H1 (cell line): ENCODE data around the gene CKB. TPM values are rescaled to one million over a fixed set of nuclear protein-coding genes. Genes with fewer than 3 reads are reported as not detected.

ENCODE experiments used
- CTCF ChIA-PET: fragments of 300-600 bp; sonication (Branson Sonifier 250); formaldehyde crosslinking; loops from one replicate; lab custom pipeline; 2021; ENCODE audit not compliant: partially characterized antibody; lab: Charles Lee
- POLR2A ChIA-PET: fragments of 300-600 bp; sonication (Branson Sonifier 250); formaldehyde crosslinking; loops from one replicate; lab custom pipeline; 2021; ENCODE audit warnings: inconsistent platforms; ENCODE audit not compliant: partially characterized antibody; lab: Charles Lee
- DNase-seq, 2 experiments: peaks; one replicate each; pipeline versions ENCODE4 v3.0.0 to v3.0.0-alpha.2; 2010 to 2022; ENCODE audit warnings: low spot score in 2 of 2, low read depth in 1 of 2, mixed read lengths in 1 of 2
- FAIRE-seq: peaks from 2 replicates; lab custom pipeline; 2011; peaks lifted over from hg19 to GRCh38; lab: Jason Lieb, UNC
- H2AFZ ChIP-seq: 2 replicates; pipeline ENCODE4 v1.8.1; 2012; ENCODE audit warnings: low read length, inconsistent platforms
- H2AK5ac ChIP-seq: 2 replicates; pipeline ENCODE4 v1.6.1; 2013; ENCODE audit warnings: low read depth, low read length
- H2BK120ac ChIP-seq: replicated peaks from 2 replicates; pipeline ENCODE3; 2013; ENCODE audit warnings: low read depth, low read length, inconsistent platforms
- H2BK12ac ChIP-seq: 2 replicates; pipeline ENCODE4 v1.6.1; 2013; ENCODE audit warnings: low read depth, low read length
- H2BK15ac ChIP-seq: 2 replicates; pipeline ENCODE4 v1.6.1; 2013; ENCODE audit warnings: low read length
- H2BK20ac ChIP-seq: 2 replicates; pipeline ENCODE4 v1.6.1; 2013; ENCODE audit warnings: low read length
- H2BK5ac ChIP-seq: 2 replicates; pipeline ENCODE4 v1.6.1; 2013; ENCODE audit warnings: low read depth, low read length
- H3K14ac ChIP-seq: 2 replicates; pipeline ENCODE4 v1.6.1; 2013; ENCODE audit warnings: inconsistent platforms; ENCODE audit not compliant: insufficient read length
- H3K18ac ChIP-seq: 2 replicates; pipeline ENCODE4 v1.6.1; 2013; ENCODE audit warnings: low read length; ENCODE audit errors: extremely low read depth
- H3K23ac ChIP-seq: 2 replicates; pipeline ENCODE4 v1.6.1; 2013; ENCODE audit warnings: inconsistent platforms; ENCODE audit not compliant: insufficient read length
- H3K23me2 ChIP-seq: 2 replicates; pipeline ENCODE4 v1.6.1; 2013; ENCODE audit warnings: low read depth, low read length
- H3K27ac ChIP-seq: 2 replicates; pipeline ENCODE4 v1.6.1; 2011; ENCODE audit warnings: low read depth, low read length, inconsistent platforms
- H3K27me3 ChIP-seq, 4 experiments: replicated peaks in 1 of 4; 1 replicate in 1 of 4; 2 replicates in 3 of 4; pipeline versions ENCODE4 v1.6.1 to v1.8.1; 2011 to 2013; ENCODE audit warnings: low read length in 3 of 4, mild to moderate bottlenecking in 3 of 4, inconsistent platforms in 2 of 4, mixed read lengths in 2 of 4, moderate library complexity in 1 of 4; ENCODE audit not compliant: control insufficient read depth in 3 of 4, insufficient read depth in 3 of 4; ENCODE audit errors: extremely low read depth in 1 of 4
- H3K36me3 ChIP-seq, 4 experiments: 2 replicates each; pipeline versions ENCODE4 v1.6.1 to v1.8.1; 2011 to 2013; ENCODE audit warnings: mild to moderate bottlenecking in 4 of 4, low read length in 3 of 4, moderate library complexity in 2 of 4, control low read depth in 1 of 4, inconsistent platforms in 1 of 4; ENCODE audit not compliant: insufficient read depth in 4 of 4, control insufficient read depth in 2 of 4
- H3K4ac ChIP-seq: replicated peaks from 2 replicates; pipeline ENCODE3; 2013; ENCODE audit warnings: low read length, low read depth, mixed read lengths, inconsistent platforms; ENCODE audit not compliant: insufficient read length
- H3K4me1 ChIP-seq, 4 experiments: replicated peaks in 1 of 4; 1 replicate in 1 of 4; 2 replicates in 3 of 4; pipeline versions ENCODE4 v1.6.1 to v1.8.1; 2011 to 2013; ENCODE audit warnings: low read length in 3 of 4, inconsistent platforms in 2 of 4, mixed read lengths in 1 of 4; ENCODE audit not compliant: insufficient read depth in 4 of 4, control insufficient read depth in 3 of 4
- H3K4me2 ChIP-seq, 2 experiments: 2 replicates each; pipeline versions ENCODE4 v1.6.1 to v1.8.1; 2011 to 2013; ENCODE audit warnings: low read depth in 2 of 2, low read length in 2 of 2, control low read depth in 1 of 2, inconsistent platforms in 1 of 2, mild to moderate bottlenecking in 1 of 2; ENCODE audit not compliant: insufficient read depth in 1 of 2
- H3K4me3 ChIP-seq, 4 experiments: fragments of 200-600, 300-600 bp in 1 of 4; sonication (generic), shearing (Covaris generic), sonication (Bioruptor Twin) in 1 of 4; 2 replicates each; pipeline versions ENCODE4 v1.5.1 to v1.8.1; 2011 to 2016; ENCODE audit warnings: low read length in 4 of 4, low read depth in 3 of 4, control low read depth in 2 of 4, inconsistent platforms in 2 of 4, mild to moderate bottlenecking in 2 of 4, mixed read lengths in 1 of 4, moderate library complexity in 1 of 4; ENCODE audit not compliant: insufficient read depth in 2 of 4; ENCODE audit errors: extremely low read depth in 1 of 4
- H3K56ac ChIP-seq: replicated peaks from 2 replicates; pipeline ENCODE3; 2013; ENCODE audit warnings: low read depth, mild to moderate bottlenecking, mixed read lengths, low read length, inconsistent platforms; ENCODE audit not compliant: insufficient read length
- H3K79me1 ChIP-seq: 2 replicates; pipeline ENCODE4 v1.6.1; 2013; ENCODE audit warnings: low read depth, low read length, control low read depth
- H3K79me2 ChIP-seq, 2 experiments: 2 replicates each; pipeline versions ENCODE4 v1.6.1 to v1.8.1; 2012 to 2013; ENCODE audit warnings: low read length in 2 of 2, mild to moderate bottlenecking in 2 of 2, inconsistent platforms in 1 of 2; ENCODE audit not compliant: insufficient read depth in 2 of 2, control insufficient read depth in 1 of 2
- H3K9ac ChIP-seq, 4 experiments: replicated peaks in 1 of 4; 1 replicate in 1 of 4; 2 replicates in 3 of 4; pipeline versions ENCODE4 v1.6.1 to v1.8.1; 2011 to 2013; ENCODE audit warnings: low read depth in 3 of 4, low read length in 3 of 4, control low read depth in 2 of 4, mild to moderate bottlenecking in 2 of 4, moderate library complexity in 2 of 4, inconsistent platforms in 1 of 4; ENCODE audit errors: extremely low read depth in 1 of 4
- H3K9me3 ChIP-seq, 2 experiments: 2 replicates each; pipeline versions ENCODE4 v1.6.1 to v1.8.1; 2012 to 2013; ENCODE audit warnings: mild to moderate bottlenecking in 2 of 2, moderate library complexity in 2 of 2, control low read depth in 1 of 2, inconsistent platforms in 1 of 2, low read depth in 1 of 2, low read length in 1 of 2, mixed read lengths in 1 of 2; ENCODE audit not compliant: insufficient read depth in 2 of 2
- H4K20me1 ChIP-seq, 2 experiments: replicated peaks in 1 of 2; 2 replicates each; pipeline versions ENCODE3 to v1.8.1; 2011 to 2013; ENCODE audit warnings: inconsistent platforms in 2 of 2, low read length in 2 of 2, mild to moderate bottlenecking in 1 of 2; ENCODE audit not compliant: insufficient read depth in 2 of 2, control insufficient read depth in 1 of 2
- H4K5ac ChIP-seq: 2 replicates; pipeline ENCODE4 v1.6.1; 2013; ENCODE audit warnings: low read length, low read depth, mixed read lengths, inconsistent platforms; ENCODE audit not compliant: insufficient read length
- H4K8ac ChIP-seq: 2 replicates; pipeline ENCODE4 v1.8.0; 2013; ENCODE audit warnings: mild to moderate bottlenecking, moderate library complexity, low read length, inconsistent platforms; ENCODE audit not compliant: insufficient read depth; ENCODE audit errors: extremely low read depth
- H4K91ac ChIP-seq: replicated peaks from 2 replicates; pipeline ENCODE3; 2013; ENCODE audit warnings: low read length, mixed read lengths, inconsistent platforms; ENCODE audit not compliant: insufficient read length
- ASH2L ChIP-seq: fragments of 200-600, 300-600 bp; sonication (generic); IDR thresholded peaks from one replicate; pipeline ENCODE4 v1.7.1; 2017; ENCODE audit warnings: low read length
- CTBP2 ChIP-seq: IDR thresholded peaks from 2 replicates; pipeline ENCODE4 v1.7.0; 2011; ENCODE audit warnings: borderline replicate concordance, mild to moderate bottlenecking, moderate library complexity, mixed read lengths, low read length; ENCODE audit not compliant: insufficient read depth, insufficient read length
- E2F6 ChIP-seq: IDR thresholded peaks from 2 replicates; pipeline ENCODE4 v1.6.1; 2012; ENCODE audit warnings: inconsistent platforms
- FOSL1 ChIP-seq: IDR thresholded peaks from 2 replicates; pipeline ENCODE4 v1.6.1; 2011; ENCODE audit warnings: mild to moderate bottlenecking, low read depth, low read length, moderate library complexity; ENCODE audit not compliant: insufficient read depth
- GTF2F1 ChIP-seq: IDR thresholded peaks from 2 replicates; pipeline ENCODE4 v1.6.1; 2012; ENCODE audit warnings: low read depth, low read length, improper control_type of control experiment, borderline replicate concordance
- JUND ChIP-seq: IDR thresholded peaks from 2 replicates; pipeline ENCODE4 v1.6.1; 2011; ENCODE audit warnings: mild to moderate bottlenecking, improper control_type of control experiment, low read length
- RAD21 ChIP-seq, 2 experiments: IDR thresholded peaks in 1 of 2; conservative IDR thresholded peaks in 1 of 2; 2 replicates each; pipeline ENCODE4 v1.6.1; 2011; ENCODE audit warnings: low read depth in 2 of 2, low read length in 2 of 2, improper control_type of control experiment in 1 of 2, inconsistent platforms in 1 of 2, mild to moderate bottlenecking in 1 of 2, moderate library complexity in 1 of 2
- RBBP5 ChIP-seq: IDR thresholded peaks from 2 replicates; pipeline ENCODE4 v1.7.1; 2012; ENCODE audit warnings: low read depth, mild to moderate bottlenecking, inconsistent platforms, low read length, moderate library complexity, borderline replicate concordance
- SIX5 ChIP-seq: IDR thresholded peaks from 2 replicates; pipeline ENCODE4 v1.6.1; 2011; ENCODE audit warnings: mild to moderate bottlenecking, low read depth, low read length
- SUZ12 ChIP-seq: fragments of 200-600 bp; sonication (generic); IDR thresholded peaks from 2 replicates; pipeline ENCODE4 v1.6.1; 2012; ENCODE audit warnings: mild to moderate bottlenecking, inconsistent platforms, low read length, moderate library complexity, mixed read lengths
- TAF7 ChIP-seq: optimal IDR thresholded peaks from 2 replicates; pipeline ENCODE3; 2011; ENCODE audit warnings: low read depth, mild to moderate bottlenecking, inconsistent platforms, low read length, moderate library complexity, borderline replicate concordance
- WGBS, 2 experiments: shearing (Covaris generic) in 1 of 2; methylation state at CpG; one replicate each; pipeline versions ENCODE4 v1.1.6 to v1.1.7; 2013 to 2015; ENCODE audit warnings: low lambda C conversion rate in 2 of 2, mixed read lengths in 2 of 2, inconsistent platforms in 1 of 2, low coverage in 1 of 2, missing lambda C conversion rate in 1 of 2; ENCODE audit not compliant: insufficient replicate concordance in 2 of 2, insufficient coverage in 1 of 2, insufficient read length in 1 of 2; ENCODE audit errors: extremely low coverage in 1 of 2, missing lambda C conversion rate in 1 of 2; 5-methylcytosine and 5-hydroxymethylcytosine counted together
- polyA plus RNA-seq, 7 experiments: library from polyadenylated mRNA; depleted of rRNA in 3 of 7; stranded (reverse) in 5 of 7; unstranded in 2 of 7; fragments of >200 nt in 5 of 7; fragments of 200-250 nt in 2 of 7; gene quantifications; 1 replicate in 5 of 7; 2 replicates in 1 of 7; 4 replicates in 1 of 7; pipeline versions ENCODE4 v1.2.1 to v1.2.3, GENCODE V29; 2011 to 2013; ENCODE audit warnings: missing spikeins in 2 of 7, mixed read lengths in 2 of 7
- total RNA-seq: library from RNA; stranded (reverse); fragmentation: NEBNext Ultra II Directional; extraction: Animal tissue kit (Norgen Biotek cat#: 25700); gene quantifications from 2 replicates; pipeline ENCODE4 v1.2.1, GENCODE V29; 2021

Gene CKB
- total and polyA plus RNA-seq, 2 of the 8 experiments (the other 6 are each of a cell fraction or from before 2014, with no cell fraction given): 538 to 950 TPM

GRCh38 chr14:103545219-103545914, 22.7 kb upstream of the CKB start:
- Histone ChIP-seq H3K79me2 (no peaks in the 10 kb centered on the region), H4K20me1 (peaks cover 0 to 4% of the 10 kb centered on the region in 2 experiments), H3K4ac (no peak overlapping the region), H3K56ac (no peak overlapping the region), H3K9ac (no peak overlapping the region), H3K4me3 (no peak overlapping the region), H3K27ac (no peak overlapping the region), H3K14ac (no peak overlapping the region), H3K4me2 (no peak overlapping the region), H2BK12ac (peak overlapping the region; percentile 100; the same call in 1 of the 2 replicates), H2AK5ac (0 out of 2 replicates have a peak overlapping the region, but pooled peaks have one; percentile 96), H3K18ac (no peak overlapping the region; the same call in 1 of the 2 replicates), H2BK15ac (no peak overlapping the region), H3K23me2 (no peaks in the 10 kb centered on the region), H3K23ac (no peak overlapping the region), H4K91ac (no peak overlapping the region), H4K8ac (peak overlapping the region; percentile 84), H3K36me3 (no peaks in the 10 kb centered on the region), H4K5ac (no peak overlapping the region), H3K27me3 (no peaks in the 10 kb centered on the region), H2BK120ac (no peak overlapping the region), H2AFZ (no peak overlapping the region), H3K9me3 (no peaks in the 10 kb centered on the region), H2BK20ac (peak overlapping the region; percentile 98; the same call in 1 of the 2 replicates), H3K4me1 (peaks cover 0 to 34% (median 29%) of the 10 kb centered on the region in 4 experiments; a peak in 6 of 7 replicates), H2BK5ac (0 out of 2 replicates have a peak overlapping the region, but pooled peaks have one; percentile 99), H3K79me1 (no peaks in the 10 kb centered on the region)
- POLR2A ChIA-PET: interaction anchor here (1.0 to 29.8 kb wide), 6 partner anchors 9 to 209 kb away, joined by 3 to 844 read pairs (median 6); partner anchors contain the start of gene CKB
- CTCF ChIA-PET: interaction anchor here (0.6 to 28.8 kb wide), 7 partner anchors 12 to 560 kb away, joined by 3 to 921 read pairs (median 11); partner anchors contain the start of genes CKB and TRMT61A
- FAIRE-seq: no peak
- DNase-seq: no peak
- 95% methylated on average over 29 of the region's 29 CpGs; no CpG with 5 or more reads in 1 of the 2 experiments for WGBS, 2 experiments
- TF ChIP-seq FOSL1 (no peak), ASH2L (no peak), SIX5 (no peak), SUZ12 (no peak), RAD21 (IDR thresholded peaks at IDR 0.05 in 1 of 2, conservative IDR thresholded peaks at IDR 0.05 in 1 of 2; ENCODE audit: low read depth in 2 of 2, low read length in 2 of 2) (no peak), TAF7 (no peak), JUND (no peak), E2F6 (no peak), RBBP5 (no peak), GTF2F1 (no peak), CTBP2 (no peak)
